Neural progenitor cell (in vitro differentiated cells): ENCODE results near the gene NMS. TPM values are rescaled to one million over a fixed set of nuclear protein-coding genes. Genes with fewer than 3 reads are reported as not detected.

Source experiments
- DNase-seq: peaks from one replicate; pipeline ENCODE4 v3.0.0-alpha.2; 2016; ENCODE audit warnings: low spot score
- H2AFZ ChIP-seq: fragments of 200-600 bp; sonication (generic); replicated peaks from 2 replicates; pipeline ENCODE4 v1.6.1; 2016; ENCODE audit warnings: antibody characterized with exemption
- H3F3A ChIP-seq: fragments of 200-600 bp; sonication (generic); 2 replicates; pipeline ENCODE4 v1.6.1; 2016; ENCODE audit warnings: antibody characterized with exemption, low read depth
- H3K27ac ChIP-seq: fragments of 200-600 bp; sonication (generic); 2 replicates; pipeline ENCODE4 v1.5.1; 2016; ENCODE audit warnings: mild to moderate bottlenecking
- H3K27me3 ChIP-seq: fragments of 200-600 bp; sonication (generic); 2 replicates; pipeline ENCODE4 v1.6.1; 2016; ENCODE audit warnings: mild to moderate bottlenecking, moderate library complexity
- H3K36me3 ChIP-seq: fragments of 200-600 bp; sonication (generic); 2 replicates; pipeline ENCODE4 v1.5.1; 2016
- H3K4me1 ChIP-seq: fragments of 200-600 bp; sonication (generic); 2 replicates; pipeline ENCODE4 v1.6.1; 2016; ENCODE audit warnings: mixed run types
- H3K4me2 ChIP-seq: fragments of 200-600 bp; sonication (generic); 2 replicates; pipeline ENCODE4 v1.6.1; 2016
- H3K4me3 ChIP-seq: fragments of 200-600 bp; sonication (generic); 2 replicates; pipeline ENCODE4 v1.5.1; 2016
- H3K79me2 ChIP-seq: fragments of 200-600 bp; sonication (generic); 2 replicates; pipeline ENCODE4 v1.6.1; 2016; ENCODE audit warnings: low read depth
- H3K9ac ChIP-seq: fragments of 200-600 bp; sonication (generic); 2 replicates; pipeline ENCODE4 v1.6.1; 2016
- H3K9me3 ChIP-seq: fragments of 200-600 bp; sonication (generic); 2 replicates; pipeline ENCODE4 v1.5.1; 2016; ENCODE audit warnings: low read depth
- H4K20me1 ChIP-seq: fragments of 200-600 bp; sonication (generic); 2 replicates; pipeline ENCODE4 v1.6.1; 2016; ENCODE audit warnings: low read depth
- H3K27ac Mint-ChIP-seq: 3 replicates; pipeline ENCODE4 v1.8.0; 2021; ENCODE audit warnings: mixed read lengths
- H3K27me3 Mint-ChIP-seq: 2 replicates; pipeline ENCODE4 v1.8.0; 2022; ENCODE audit warnings: low read depth, mild to moderate bottlenecking, inconsistent platforms, moderate library complexity, mixed read lengths; ENCODE audit not compliant: insufficient read depth
- H3K36me3 Mint-ChIP-seq: 3 replicates; pipeline ENCODE4 v1.8.0; 2021; ENCODE audit warnings: mixed read lengths
- H3K4me1 Mint-ChIP-seq: 3 replicates; pipeline ENCODE4 v1.8.0; 2021; ENCODE audit warnings: mixed read lengths
- H3K4me3 Mint-ChIP-seq: 3 replicates; pipeline ENCODE4 v1.8.0; 2021; ENCODE audit warnings: mild to moderate bottlenecking, moderate library complexity, mixed read lengths
- H3K9me3 Mint-ChIP-seq: 3 replicates; pipeline ENCODE4 v1.8.0; 2020; ENCODE audit warnings: mixed read lengths
- EZH2 ChIP-seq: fragments of 200-600 bp; sonication (generic); IDR thresholded peaks from 2 replicates; pipeline ENCODE4 v1.6.1; 2017; ENCODE audit warnings: antibody characterized with exemption, mild to moderate bottlenecking, moderate library complexity
- EZH2phosphoT487 ChIP-seq: fragments of 200-600 bp; sonication (generic); IDR thresholded peaks from 2 replicates; pipeline ENCODE4 v1.6.1; 2017; ENCODE audit warnings: antibody characterized with exemption
- total RNA-seq: library from RNA; depleted of rRNA; stranded (reverse); fragments of >200 nt; gene quantifications from 2 replicates; pipeline ENCODE4 v1.2.3, GENCODE V29; 2015; ENCODE audit warnings: low replicate concordance
- TF ChIP-seq, protein P1 (sequence below): fragments of 200-600 bp; sonication (generic); IDR thresholded peaks from 2 replicates; pipeline ENCODE4 v1.5.1; 2017; ENCODE audit warnings: antibody characterized with exemption, mild to moderate bottlenecking

NMS gene
- total RNA-seq, 1 donor from 2014 or later, result not detected

DNA sequence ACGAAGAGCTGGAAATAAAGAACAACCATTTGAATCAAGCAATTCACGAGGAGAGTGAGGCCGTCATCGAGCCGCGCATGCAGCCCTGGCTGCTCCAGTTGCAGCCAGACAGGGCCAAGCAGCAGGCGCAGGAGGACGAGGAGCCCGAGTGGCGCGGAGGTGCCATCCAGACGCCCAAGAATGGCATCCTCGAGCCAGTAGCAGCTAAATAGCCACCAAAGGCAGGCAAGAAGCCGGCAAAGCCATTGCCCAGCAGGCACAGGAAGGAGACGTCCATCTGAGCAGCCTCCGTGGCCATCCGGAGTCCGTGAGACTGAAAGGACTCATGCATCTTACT is 43.9 kb upstream of the NMS start:
- peaks cover 9% of the 10 kb centered on the region for H3K27me3 Mint-ChIP-seq
- no peak for DNase-seq
- TF ChIP-seq EZH2, result no peak
- TF ChIP-seq, protein P1, sequence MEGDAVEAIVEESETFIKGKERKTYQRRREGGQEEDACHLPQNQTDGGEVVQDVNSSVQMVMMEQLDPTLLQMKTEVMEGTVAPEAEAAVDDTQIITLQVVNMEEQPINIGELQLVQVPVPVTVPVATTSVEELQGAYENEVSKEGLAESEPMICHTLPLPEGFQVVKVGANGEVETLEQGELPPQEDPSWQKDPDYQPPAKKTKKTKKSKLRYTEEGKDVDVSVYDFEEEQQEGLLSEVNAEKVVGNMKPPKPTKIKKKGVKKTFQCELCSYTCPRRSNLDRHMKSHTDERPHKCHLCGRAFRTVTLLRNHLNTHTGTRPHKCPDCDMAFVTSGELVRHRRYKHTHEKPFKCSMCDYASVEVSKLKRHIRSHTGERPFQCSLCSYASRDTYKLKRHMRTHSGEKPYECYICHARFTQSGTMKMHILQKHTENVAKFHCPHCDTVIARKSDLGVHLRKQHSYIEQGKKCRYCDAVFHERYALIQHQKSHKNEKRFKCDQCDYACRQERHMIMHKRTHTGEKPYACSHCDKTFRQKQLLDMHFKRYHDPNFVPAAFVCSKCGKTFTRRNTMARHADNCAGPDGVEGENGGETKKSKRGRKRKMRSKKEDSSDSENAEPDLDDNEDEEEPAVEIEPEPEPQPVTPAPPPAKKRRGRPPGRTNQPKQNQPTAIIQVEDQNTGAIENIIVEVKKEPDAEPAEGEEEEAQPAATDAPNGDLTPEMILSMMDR, result no peak
- no peak for TF ChIP-seq EZH2phosphoT487
- Histone ChIP-seq H3K9me3 (no peaks in the 10 kb centered on the region), H3K4me3 (no peak overlapping the region), H4K20me1 (no peaks in the 10 kb centered on the region), H3K4me2 (no peak overlapping the region), H2AFZ (peak overlapping the region; percentile 17), H3K27me3 (no peaks in the 10 kb centered on the region), H3K4me1 (no peaks in the 10 kb centered on the region), H3K36me3 (no peaks in the 10 kb centered on the region), H3K27ac (no peak overlapping the region), H3F3A (no peaks in the 10 kb centered on the region), H3K79me2 (no peaks in the 10 kb centered on the region), H3K9ac (no peak overlapping the region)
- peaks cover 7% of the 10 kb centered on the region for H3K9me3 Mint-ChIP-seq
- H3K4me1 Mint-ChIP-seq, result no peaks in the 10 kb centered on the region
- no peak overlapping the region for H3K27ac Mint-ChIP-seq
- H3K4me3 Mint-ChIP-seq, result no peak overlapping the region
- no peaks in the 10 kb centered on the region for H3K36me3 Mint-ChIP-seq

DNA sequence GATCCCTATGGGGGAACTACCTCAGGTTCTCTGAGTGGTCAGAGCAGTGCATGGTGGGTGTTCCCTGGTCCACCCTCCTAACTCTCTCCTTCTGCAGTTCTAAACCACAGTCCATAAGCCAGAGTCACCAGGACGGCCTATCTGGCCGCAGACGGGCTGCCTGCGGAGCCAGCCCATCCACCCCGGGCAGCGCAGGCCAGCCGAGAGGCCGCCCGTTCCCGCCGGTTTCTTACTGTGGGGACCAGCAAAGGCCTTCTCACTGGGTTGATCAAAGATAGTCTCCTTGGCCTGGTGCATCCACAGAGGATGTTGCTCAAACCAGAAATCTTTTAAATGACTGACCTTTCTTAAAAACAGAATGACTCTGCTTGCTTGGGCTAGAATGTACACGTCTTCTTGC is 43.2 kb upstream of the NMS start:
- no peaks in the 10 kb centered on the region for H3K79me2 ChIP-seq
- DNase-seq, result no peak

DNA sequence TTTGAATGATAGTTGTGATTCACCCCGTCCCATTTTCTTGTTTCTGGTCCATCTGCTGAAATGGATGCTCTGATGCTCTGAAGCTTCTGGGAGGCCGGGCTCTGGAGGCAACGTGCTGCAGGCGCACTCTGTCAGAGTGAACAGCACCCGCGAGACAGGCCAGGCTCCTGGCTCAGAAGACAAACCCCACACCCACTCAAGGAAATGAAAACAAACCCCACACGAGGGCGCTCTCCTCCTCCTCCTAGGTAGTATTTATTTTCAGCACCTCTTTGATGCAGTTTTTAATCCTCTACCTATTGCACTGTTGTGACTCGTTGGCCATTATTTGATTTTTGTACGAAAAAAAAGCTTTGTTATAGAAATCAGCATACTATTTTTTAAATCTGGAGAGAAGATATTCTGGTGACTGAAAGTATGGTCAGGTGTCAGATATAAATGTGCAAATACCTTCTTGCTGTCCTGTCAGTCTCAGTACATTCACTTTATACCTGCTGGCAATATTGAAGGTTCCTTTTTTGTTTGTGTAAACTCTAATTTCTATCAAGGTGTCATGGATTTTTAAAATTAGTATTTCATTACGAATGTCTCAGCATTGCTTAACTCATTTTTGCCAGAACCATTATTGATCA is 42.5 kb upstream of the NMS start:
- Mint-ChIP-seq H3K36me3 (no peaks in the 10 kb centered on the region), H3K4me1 (no peaks in the 10 kb centered on the region), H3K4me3 (no peak overlapping the region), H3K27me3 (peaks cover 12% of the 10 kb centered on the region), H3K27ac (no peak overlapping the region), H3K9me3 (peaks cover 7% of the 10 kb centered on the region)
- no peak overlapping the region for H3K4me2 ChIP-seq
- no peaks in the 10 kb centered on the region for H3F3A ChIP-seq
- no peak overlapping the region for H2AFZ ChIP-seq
- H3K36me3 ChIP-seq, result no peaks in the 10 kb centered on the region
- H3K4me3 ChIP-seq, result no peak overlapping the region
- H3K4me1 ChIP-seq, result no peaks in the 10 kb centered on the region
- no peaks in the 10 kb centered on the region for H4K20me1 ChIP-seq
- no peaks in the 10 kb centered on the region for H3K79me2 ChIP-seq
- DNase-seq, result peak; percentile 44
- TF ChIP-seq, protein P1, result peak; percentile 61
- no peak for TF ChIP-seq EZH2
- no peak for TF ChIP-seq EZH2phosphoT487
- H3K27ac ChIP-seq, result no peak overlapping the region
- no peaks in the 10 kb centered on the region for H3K27me3 ChIP-seq
- no peaks in the 10 kb centered on the region for H3K9me3 ChIP-seq
- no peak overlapping the region for H3K9ac ChIP-seq

More for the DNA sequence above, 43.2 kb upstream of the NMS start:
- TF ChIP-seq, protein P1, result no peak
- TF ChIP-seq EZH2phosphoT487 (no peak), EZH2 (no peak)
- H3K36me3 Mint-ChIP-seq, result no peaks in the 10 kb centered on the region
- peaks cover 9% of the 10 kb centered on the region for H3K27me3 Mint-ChIP-seq
- H3K4me3 ChIP-seq, result no peak overlapping the region
- H3K36me3 ChIP-seq, result no peaks in the 10 kb centered on the region
- H3K27ac ChIP-seq, result no peak overlapping the region
- no peaks in the 10 kb centered on the region for H3F3A ChIP-seq
- H3K9me3 ChIP-seq, result no peaks in the 10 kb centered on the region
- no peak overlapping the region for H3K4me3 Mint-ChIP-seq
- no peaks in the 10 kb centered on the region for H4K20me1 ChIP-seq
- no peak overlapping the region for H2AFZ ChIP-seq
- peaks cover 7% of the 10 kb centered on the region for H3K9me3 Mint-ChIP-seq
- no peaks in the 10 kb centered on the region for H3K4me1 Mint-ChIP-seq
- H3K4me1 ChIP-seq, result no peaks in the 10 kb centered on the region
- no peak overlapping the region for H3K4me2 ChIP-seq
- no peak overlapping the region for H3K27ac Mint-ChIP-seq
- no peak overlapping the region for H3K9ac ChIP-seq
- no peaks in the 10 kb centered on the region for H3K27me3 ChIP-seq
